ENCODE measurements around the gene OCSTAMP. TPM values are rescaled to one million over a fixed set of nuclear protein-coding genes. Genes with fewer than 3 reads are reported as not detected.

OCSTAMP gene
- total and polyA plus RNA-seq, 7 donors: not detected

GRCh38 chr20:46545827-46546138 is 4.7 kb downstream of the OCSTAMP start:
- Histone ChIP-seq H3K27ac (no peak overlapping the region), H3K4me1 (no peaks in the 10 kb centered on the region), H3K4me3 (no peak overlapping the region), H3K9me3 (no peaks in the 10 kb centered on the region), H3K27me3 (ENCODE audit: insufficient read depth in 3 of 3, low read length in 2 of 3) (peaks cover 0 to 14% (median 3%) of the 10 kb centered on the region in 3 donors), H3K36me3 (ENCODE audit: insufficient read depth in 1 of 2, low read depth in 1 of 2) (no peaks in the 10 kb centered on the region)
- ATAC-seq (no peak), DNase-seq (no peak)
- no peak for TF ChIP-seq CTCF (IDR thresholded peaks at IDR 0.05)
- 84 to 86% (median 85%) methylated on average over 9 of the region's 9 CpGs for WGBS, 3 donors
- intact Hi-C loops (cut with DNase I): no loop called here

- 72 to 82% (median 77%) methylated on average over 14 of the region's 14 CpGs for WGBS, 3 donors
- Histone ChIP-seq H3K36me3 (ENCODE audit: insufficient read depth in 1 of 2, low read depth in 1 of 2) (no peaks in the 10 kb centered on the region), H3K4me3 (no peak overlapping the region), H3K4me1 (no peaks in the 10 kb centered on the region), H3K27me3 (ENCODE audit: insufficient read depth in 3 of 3, low read length in 2 of 3) (peaks cover 0 to 18% (median 3%) of the 10 kb centered on the region in 3 donors), H3K9me3 (no peaks in the 10 kb centered on the region), H3K27ac (no peak overlapping the region)
- DNase-seq (no peak), ATAC-seq (no peak)
- intact Hi-C loops (cut with DNase I): no loop called here
- no peak for TF ChIP-seq CTCF (IDR thresholded peaks at IDR 0.05)
Measured at GRCh38 chr20:46545077-46545826, 5.2 kb downstream of the OCSTAMP start.

GRCh38 chr20:46544576-46544975 is 5.9 kb downstream of the OCSTAMP start:
- ATAC-seq (no peak), DNase-seq (no peak)
- no peak for TF ChIP-seq CTCF (IDR thresholded peaks at IDR 0.05)
- H3K4me3 ChIP-seq: no peak overlapping the region
- WGBS, 3 donors: 90 to 98% (median 92%) methylated on average over 3 of the region's 3 CpGs
- peaks cover 0 to 20% (median 3%) of the 10 kb centered on the region in 3 donors for H3K27me3 ChIP-seq (ENCODE audit: insufficient read depth in 3 of 3, low read length in 2 of 3)
- no peaks in the 10 kb centered on the region for H3K36me3 ChIP-seq (ENCODE audit: insufficient read depth in 1 of 2, low read depth in 1 of 2)
- no peaks in the 10 kb centered on the region for H3K9me3 ChIP-seq
- intact Hi-C loops (cut with DNase I): no loop called here
- H3K27ac ChIP-seq: no peak overlapping the region
- no peaks in the 10 kb centered on the region for H3K4me1 ChIP-seq

GRCh38 chr20:46543959-46544358 is 6.5 kb downstream of the OCSTAMP start:
- H3K9me3 ChIP-seq: no peaks in the 10 kb centered on the region
- no peaks in the 10 kb centered on the region for H3K36me3 ChIP-seq (ENCODE audit: insufficient read depth in 1 of 2, low read depth in 1 of 2)
- no peaks in the 10 kb centered on the region for H3K4me1 ChIP-seq
- H3K27me3 ChIP-seq (ENCODE audit: insufficient read depth in 3 of 3, low read length in 2 of 3): peaks cover 0 to 26% (median 3%) of the 10 kb centered on the region in 3 donors
- WGBS, 3 donors: 16 to 47% (median 45%) methylated on average over 1 of the region's 1 CpG
- no peak overlapping the region for H3K27ac ChIP-seq
- no peak overlapping the region for H3K4me3 ChIP-seq
- intact Hi-C loops (cut with DNase I): no loop called here
- DNase-seq (no peak), ATAC-seq (no peak)
- TF ChIP-seq CTCF (IDR thresholded peaks at IDR 0.05): no peak

GRCh38 chr20:46543033-46543432 is 7.4 kb downstream of the OCSTAMP start:
- WGBS, 3 donors: 72 to 77% (median 75%) methylated on average over 4 of the region's 4 CpGs
- no peaks in the 10 kb centered on the region for H3K4me1 ChIP-seq
- ATAC-seq: no peak
- no peak for TF ChIP-seq CTCF (IDR thresholded peaks at IDR 0.05)
- peaks cover 0 to 31% (median 3%) of the 10 kb centered on the region in 3 donors for H3K27me3 ChIP-seq (ENCODE audit: insufficient read depth in 3 of 3, low read length in 2 of 3)
- no peaks in the 10 kb centered on the region for H3K36me3 ChIP-seq (ENCODE audit: insufficient read depth in 1 of 2, low read depth in 1 of 2)
- H3K4me3 ChIP-seq: no peak overlapping the region
- no peaks in the 10 kb centered on the region for H3K9me3 ChIP-seq
- intact Hi-C loops (cut with DNase I): no loop called here
- H3K27ac ChIP-seq: no peak overlapping the region
- no peak for DNase-seq
